Erythroblast (primary cell): Measurements from ENCODE around the gene GRIP1.

Experiments
- GATA1 ChIP-seq: IDR thresholded peaks from 2 replicates; pipeline ENCODE4 v1.6.1; 2011; ENCODE audit warnings: low read depth, mild to moderate bottlenecking, control low read depth, low read length, moderate library complexity
- POLR2A ChIP-seq: IDR thresholded peaks from 2 replicates; pipeline ENCODE4 v1.6.1; 2011; ENCODE audit warnings: mild to moderate bottlenecking, low read length

GRCh38 chr12:66428261-66428660 is 250.6 kb downstream of the GRIP1 start:
- no peak for TF ChIP-seq POLR2A
- no peak for TF ChIP-seq GATA1
